Choroid plexus epithelial cell (primary cell): ENCODE measurements around the gene SKAP1.

Source experiments
- DNase-seq: peaks from one replicate; pipeline ENCODE4 v3.0.0-alpha.2; 2010; ENCODE audit warnings: low read depth
- H3K4me3 ChIP-seq: 2 replicates; pipeline ENCODE4 v1.5.1; 2011; ENCODE audit warnings: low read depth, mild to moderate bottlenecking, control low read depth, low read length, moderate library complexity
- CTCF ChIP-seq: conservative IDR thresholded peaks from 2 replicates; pipeline ENCODE4 v1.5.1; 2011; ENCODE audit warnings: low read depth, mild to moderate bottlenecking, control low read depth, inconsistent platforms, low read length, moderate library complexity

The SKAP1 gene

GRCh38 chr17:48125829-48126531, 304.0 kb downstream of the SKAP1 start:
- no peak for DNase-seq
- no peak for TF ChIP-seq CTCF
- H3K4me3 ChIP-seq, result no peak overlapping the region

GRCh38 chr17:48123776-48124388, 306.1 kb downstream of the SKAP1 start:
- DNase-seq, result no peak
- H3K4me3 ChIP-seq, result no peak overlapping the region
- no peak for TF ChIP-seq CTCF

- DNase-seq, result no peak
- TF ChIP-seq CTCF, result no peak
- no peak overlapping the region for H3K4me3 ChIP-seq
Observed at GRCh38 chr17:48123111-48123510, 306.9 kb downstream of the SKAP1 start.

GRCh38 chr17:48122665-48123045, 307.4 kb downstream of the SKAP1 start:
- H3K4me3 ChIP-seq, result no peak overlapping the region
- no peak for DNase-seq
- TF ChIP-seq CTCF, result no peak

GRCh38 chr17:48121923-48122664, 307.9 kb downstream of the SKAP1 start:
- no peak overlapping the region for H3K4me3 ChIP-seq
- TF ChIP-seq CTCF, result no peak
- no peak for DNase-seq

- H3K4me3 ChIP-seq, result no peak overlapping the region
- DNase-seq, result no peak
Observed at GRCh38 chr17:48113201-48113676, 316.8 kb downstream of the SKAP1 start.

More at GRCh38 chr17:48113201-48113676, 316.8 kb downstream of the SKAP1 start:
- no peak for TF ChIP-seq CTCF
